GM13976 (cell line): ENCODE data around the gene JAKMIP1.
"Not testable (repeated sequence)": the region's sequence is repeated elsewhere in the genome, so short reads cannot be mapped to it uniquely, and the experiment has no call there.

Source experiments
- DNase-seq: peaks from one replicate; pipeline ENCODE4 v3.0.0; 2012; ENCODE audit warnings: low spot score
- CTCF ChIP-seq: IDR thresholded peaks from 2 replicates; pipeline ENCODE4 v1.5.1; 2012; ENCODE audit warnings: borderline replicate concordance, mild to moderate bottlenecking; ENCODE audit not compliant: insufficient read depth; ENCODE audit errors: extremely low read depth, missing control alignments, control extremely low read depth
- in situ Hi-C: fragments of 300-500 bp; cut with MboI; formaldehyde crosslinking; loops from one replicate; pipeline ENCODE4 v1.12.0; 2022; ENCODE audit warnings: low sequenced_read_pairs, mixed read lengths, inconsistent platforms; ENCODE audit not compliant: unreplicated experiment

JAKMIP1 gene

DNA sequence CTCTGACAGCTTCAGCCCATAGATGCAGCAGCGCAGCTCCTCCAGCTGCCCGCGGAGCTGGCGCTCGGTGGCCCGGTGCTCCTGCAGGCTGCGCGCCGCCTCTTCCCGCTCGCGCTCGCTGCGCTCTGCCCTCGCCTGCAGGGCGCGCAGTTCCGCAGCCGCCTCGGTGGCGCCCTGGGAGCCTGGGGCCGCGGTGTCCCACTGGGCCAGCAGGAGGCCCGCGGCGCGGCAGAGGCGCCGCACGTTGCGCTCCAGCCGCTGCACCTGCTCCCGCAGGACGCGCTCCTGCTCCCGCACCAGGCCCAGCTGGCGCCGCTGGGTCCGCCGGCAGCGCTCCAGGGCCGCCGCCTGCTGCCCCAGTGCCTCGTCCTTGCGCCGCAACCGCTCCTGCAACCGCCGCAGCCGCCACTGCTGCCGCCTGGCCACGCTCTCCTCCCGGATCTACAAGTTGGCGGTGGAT is 192.2 kb downstream of the JAKMIP1 start:
- DNase-seq: no peak

DNA sequence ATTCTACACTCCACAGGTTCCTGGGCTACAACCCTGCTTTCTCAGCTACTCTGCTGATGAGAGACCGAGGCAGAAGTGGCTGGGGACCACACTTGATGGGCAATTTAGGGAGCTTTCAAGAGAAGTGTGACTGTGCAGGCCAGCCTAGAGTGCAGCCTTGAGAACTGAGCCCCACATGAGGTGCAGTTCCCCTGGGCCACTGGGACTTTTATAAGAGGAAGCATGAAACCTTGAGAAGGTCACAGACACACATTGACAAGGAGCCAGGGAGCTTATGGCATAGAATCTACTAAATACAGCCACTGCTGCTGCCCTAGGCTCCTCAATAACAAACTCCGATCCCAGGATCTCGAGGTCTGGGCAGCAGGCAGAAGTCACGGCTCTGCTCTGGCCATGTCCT is 195.2 kb downstream of the JAKMIP1 start:
- DNase-seq: no peak
- in situ Hi-C loops: no loop called here
- no peak for TF ChIP-seq CTCF

More for the DNA sequence above, 192.2 kb downstream of the JAKMIP1 start:
- in situ Hi-C loops: no loop called here
- no peak for TF ChIP-seq CTCF

DNA sequence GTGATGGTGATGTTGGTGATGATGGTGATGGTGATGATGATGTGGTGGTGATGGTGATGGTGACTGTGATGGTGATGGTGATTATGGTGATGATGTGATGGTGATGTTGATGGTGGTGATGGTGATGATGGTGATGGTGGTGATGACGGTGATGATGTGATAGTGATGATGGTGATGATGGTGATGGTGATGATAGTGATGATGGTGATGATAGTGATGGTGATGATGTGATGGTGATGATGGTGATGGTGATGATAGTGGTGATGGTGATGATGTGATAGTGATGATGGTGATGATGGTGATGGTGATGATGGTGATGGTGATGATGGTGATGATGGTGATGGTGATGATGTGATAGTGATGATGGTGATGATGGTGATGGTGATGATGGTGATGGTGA is 196.9 kb downstream of the JAKMIP1 start:
- in situ Hi-C loops, DNase-seq: not testable (repeated sequence)

DNA sequence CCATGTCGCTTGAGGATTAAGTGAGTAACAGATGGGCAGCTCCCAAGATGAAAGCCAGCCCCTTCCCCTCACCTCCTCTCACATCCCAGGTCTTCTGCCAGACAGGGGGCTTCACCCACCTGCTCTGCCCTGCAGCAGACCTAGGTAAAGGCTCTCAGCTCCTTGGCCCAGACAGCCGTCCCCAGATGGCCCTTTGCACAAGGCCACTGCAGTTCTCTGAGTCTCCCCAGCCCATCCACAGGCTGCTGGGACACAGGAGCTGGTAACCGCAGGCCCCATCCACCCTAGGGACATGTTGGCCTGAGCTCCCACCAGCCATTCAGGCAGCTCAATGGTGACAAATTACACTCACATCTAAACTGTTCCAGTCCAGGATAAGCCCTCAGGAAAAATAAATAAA is 197.4 kb downstream of the JAKMIP1 start:
- no peak for TF ChIP-seq CTCF
- DNase-seq: no peak
- in situ Hi-C loops: no loop called here

- in situ Hi-C loops: no loop called here
- no peak for DNase-seq
- no peak for TF ChIP-seq CTCF
Observed at GRCh38 chr4:6002492-6002833, 197.9 kb downstream of the JAKMIP1 start.

DNA sequence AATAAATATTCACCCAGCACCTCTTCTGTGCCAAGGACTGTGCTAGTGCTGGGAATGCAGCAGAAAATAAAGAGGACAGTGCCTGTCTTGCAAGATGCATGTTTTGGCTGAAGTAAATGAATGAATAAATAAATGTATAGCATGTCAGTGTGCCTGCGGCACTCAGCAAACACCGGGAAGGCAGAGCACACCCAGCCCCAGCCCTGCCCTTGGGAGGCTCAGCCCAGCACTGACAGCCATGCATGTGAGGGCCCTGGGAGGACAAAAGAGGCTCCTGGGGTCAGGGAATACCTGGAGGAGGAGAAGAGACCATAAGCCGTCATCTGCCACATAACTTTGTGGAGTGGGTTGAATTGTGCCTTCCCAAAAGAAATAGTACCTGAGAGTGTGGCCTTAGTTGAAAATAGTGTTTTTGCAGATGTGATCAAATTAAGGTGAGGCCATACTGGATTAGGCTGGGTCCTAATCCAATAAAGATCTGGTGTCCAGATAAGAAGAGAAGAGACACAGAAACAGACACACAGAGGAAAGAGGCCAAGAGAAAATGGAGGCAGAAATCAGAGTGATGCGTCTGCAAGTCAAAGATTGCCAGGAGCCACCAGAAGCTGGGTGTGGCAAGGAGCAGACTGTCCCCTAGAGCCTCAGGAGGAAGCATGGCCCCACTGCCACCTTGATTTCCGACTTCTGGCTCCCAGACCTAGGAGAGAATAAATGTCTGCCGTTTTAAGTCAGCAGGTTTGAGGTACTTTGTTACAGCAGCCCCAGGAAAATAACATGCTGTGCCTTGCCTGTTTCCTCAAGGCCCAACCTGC is 198.5 kb downstream of the JAKMIP1 start:
- TF ChIP-seq CTCF: no peak
- no peak for DNase-seq
- in situ Hi-C loops: no loop called here

DNA sequence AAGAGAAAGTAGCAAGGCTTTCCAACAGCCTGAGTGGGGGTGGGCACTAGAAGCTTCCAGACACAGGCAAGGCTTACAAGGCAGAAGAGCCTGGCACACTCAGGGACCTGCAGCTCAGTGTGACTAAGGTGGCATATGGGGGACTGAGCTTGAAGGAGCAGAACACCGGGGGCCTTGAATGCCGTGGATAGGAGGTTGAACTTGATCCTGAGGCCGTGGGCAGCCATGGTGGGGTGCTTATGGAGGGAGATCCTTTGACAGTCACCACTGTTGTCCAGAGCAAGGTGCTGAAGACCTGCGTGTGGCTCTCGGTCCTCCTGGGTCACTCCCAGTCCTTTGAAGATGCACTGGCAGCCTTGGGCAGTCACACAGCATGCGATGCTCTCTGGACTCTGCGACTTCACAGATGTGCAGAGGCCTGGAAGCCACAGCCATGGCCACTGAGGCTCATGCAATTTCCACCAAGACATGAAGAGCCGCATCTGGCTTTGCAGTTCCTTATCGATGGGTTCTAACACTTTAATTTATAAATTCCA is 200.5 kb downstream of the JAKMIP1 start:
- no peak for TF ChIP-seq CTCF
- in situ Hi-C loops: no loop called here
- DNase-seq: no peak
